GM19324 (cell line): ENCODE results near the gene JARID2.
"Not testable (repeated sequence)": the region's sequence is repeated elsewhere in the genome, so short reads cannot be mapped to it uniquely, and the experiment has no call there.

Experiments used
- ATAC-seq: cut with Tn5 transposase; IDR thresholded peaks from one replicate; pipeline ENCODE4 v1.9.1; 2021; ENCODE audit warnings: mild to moderate bottlenecking, moderate library complexity; ENCODE audit not compliant: unreplicated experiment, low FRiP score

The JARID2 gene

DNA sequence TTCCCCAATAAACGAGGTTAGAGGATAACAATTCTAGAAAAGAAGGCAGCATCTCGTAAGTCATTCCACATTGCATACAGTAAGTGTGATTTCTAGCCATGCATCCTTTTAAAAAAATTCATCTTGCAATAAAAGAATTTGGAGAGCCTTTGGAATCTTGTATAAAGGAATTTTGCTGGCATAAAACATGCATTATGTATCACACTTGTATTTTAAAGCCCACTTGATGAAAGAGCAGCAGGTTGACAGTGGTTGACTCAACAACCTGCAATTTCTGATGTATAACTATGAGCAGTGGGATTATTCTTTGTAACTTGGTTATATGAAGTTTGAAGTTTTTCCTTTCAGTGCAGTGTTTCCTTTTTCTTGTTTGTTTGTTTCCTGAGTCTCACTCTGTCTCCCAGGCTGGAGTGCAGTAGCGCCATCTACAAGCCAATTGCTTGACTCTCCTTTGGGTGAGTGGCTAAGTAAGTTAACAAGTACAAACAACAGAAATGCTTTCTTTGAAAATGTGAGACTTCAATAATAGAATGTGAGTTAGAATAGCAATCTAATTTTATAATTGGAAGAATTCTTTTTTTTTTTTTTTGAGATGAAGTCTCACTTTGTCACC, 39.9 kb downstream of the JARID2 start:
- ATAC-seq, result no peak

GRCh38 chr6:15287670-15288375, 42.0 kb downstream of the JARID2 start:
- peak; percentile 92 for ATAC-seq

DNA sequence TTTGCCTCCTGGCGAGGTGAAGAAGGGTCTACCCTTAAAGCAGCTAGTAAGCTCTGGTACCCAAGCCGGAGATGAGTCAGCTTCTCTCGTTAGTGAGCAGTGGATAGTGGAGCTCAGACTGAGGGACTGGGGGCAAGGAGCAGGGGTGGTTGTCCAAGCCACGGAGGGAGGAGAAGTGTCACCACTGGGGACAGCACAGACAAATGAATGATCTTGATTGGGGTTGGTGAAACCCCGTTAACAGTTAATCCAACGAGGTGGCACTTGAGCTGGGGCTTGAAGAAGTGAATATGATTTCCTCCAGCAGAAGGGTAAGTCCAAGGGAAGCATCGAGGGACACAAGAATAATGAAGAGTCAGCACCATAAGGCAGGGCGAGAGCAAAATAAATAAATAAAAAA, 43.0 kb downstream of the JARID2 start:
- no peak for ATAC-seq

DNA sequence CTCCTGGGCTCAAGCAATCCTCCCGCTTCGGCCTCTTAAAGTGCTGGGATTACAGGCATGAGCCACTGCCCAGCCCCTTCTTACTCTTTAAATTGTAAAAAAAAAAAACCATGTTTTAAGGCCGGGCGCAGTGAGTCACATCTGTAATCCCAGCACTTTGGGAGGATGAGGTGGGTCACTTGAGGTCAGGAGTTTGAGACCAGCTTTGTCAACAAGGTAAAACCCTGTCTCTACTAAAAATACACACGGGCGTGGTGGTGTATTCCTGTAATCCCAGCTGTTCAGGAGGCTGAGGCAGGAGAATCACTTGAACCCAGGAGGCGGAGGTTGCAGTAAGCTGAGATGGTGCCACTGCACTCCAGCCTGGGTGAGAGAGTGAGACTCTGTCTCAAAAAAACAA, 43.6 kb downstream of the JARID2 start:
- ATAC-seq, result not testable (repeated sequence)

DNA sequence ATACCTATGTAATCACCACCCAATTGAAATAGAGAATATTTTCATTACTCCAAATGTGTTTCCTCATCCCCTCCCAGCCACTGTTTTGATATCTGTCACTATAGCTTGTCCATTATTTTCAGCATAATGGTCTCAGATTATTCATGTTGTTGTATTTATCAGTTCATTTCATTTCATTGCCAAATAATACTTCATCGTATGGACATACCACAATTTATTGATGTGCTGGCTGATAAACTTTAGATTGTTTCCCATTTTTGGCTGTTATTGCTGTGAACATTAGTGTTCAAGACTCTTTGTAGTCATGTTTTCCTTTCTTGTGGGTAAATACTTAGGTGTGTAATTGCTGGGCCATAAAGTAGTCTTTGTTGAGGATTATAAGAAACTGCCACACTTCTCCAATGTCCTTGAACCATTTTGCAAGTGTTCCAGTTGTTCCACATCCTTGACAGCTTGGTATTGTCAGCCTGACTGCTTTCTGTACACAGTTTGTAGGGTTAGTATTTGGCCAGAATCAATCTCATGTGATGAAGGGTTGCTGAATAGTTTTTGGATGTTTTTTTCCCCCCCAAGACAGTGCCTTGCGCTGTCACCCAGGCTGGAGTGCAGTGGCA, 44.3 kb downstream of the JARID2 start:
- no peak for ATAC-seq

GRCh38 chr6:15290962-15291704, 45.3 kb downstream of the JARID2 start:
- no peak for ATAC-seq

- ATAC-seq, result no peak
Measured at GRCh38 chr6:15292721-15293302, 46.9 kb downstream of the JARID2 start.

DNA sequence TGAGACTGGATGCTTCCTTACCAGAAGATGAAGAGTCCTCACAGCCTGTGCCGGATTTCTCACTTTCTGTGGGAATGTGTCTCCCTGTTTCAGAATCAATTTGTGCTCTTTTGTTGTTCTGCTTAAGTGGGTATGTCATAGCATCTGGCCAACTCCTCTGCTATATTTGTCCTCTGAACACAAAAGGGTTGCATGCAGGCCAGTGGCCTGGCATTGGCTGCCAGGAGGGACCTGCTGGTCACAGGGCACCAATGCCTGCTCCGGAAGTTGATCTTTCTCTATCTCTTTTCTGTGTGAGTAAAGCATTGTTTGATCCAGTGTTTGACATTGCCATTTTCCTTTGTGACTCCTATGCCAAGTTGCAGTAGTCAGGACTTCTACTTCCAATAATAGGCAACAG, 47.8 kb downstream of the JARID2 start:
- no peak for ATAC-seq

DNA sequence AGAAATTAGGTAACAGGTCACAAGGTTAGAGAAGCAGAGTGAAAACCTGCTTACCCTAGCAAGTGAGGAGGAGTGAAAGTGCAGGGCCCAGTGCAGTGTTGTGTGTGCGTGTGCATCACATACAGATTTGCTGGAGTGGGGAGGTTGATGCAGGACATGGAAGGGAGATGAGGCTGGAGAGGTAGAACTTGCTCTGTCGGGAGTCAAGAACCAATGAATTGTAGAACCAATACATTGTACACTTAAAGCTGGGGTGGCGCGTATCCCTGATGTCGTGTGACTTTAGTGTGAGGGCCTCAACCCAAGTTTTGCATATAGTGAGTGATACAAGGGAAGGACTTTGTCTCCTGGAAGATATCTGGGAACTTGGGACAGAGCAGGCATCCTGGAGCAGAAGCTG, 48.6 kb downstream of the JARID2 start:
- no peak for ATAC-seq

DNA sequence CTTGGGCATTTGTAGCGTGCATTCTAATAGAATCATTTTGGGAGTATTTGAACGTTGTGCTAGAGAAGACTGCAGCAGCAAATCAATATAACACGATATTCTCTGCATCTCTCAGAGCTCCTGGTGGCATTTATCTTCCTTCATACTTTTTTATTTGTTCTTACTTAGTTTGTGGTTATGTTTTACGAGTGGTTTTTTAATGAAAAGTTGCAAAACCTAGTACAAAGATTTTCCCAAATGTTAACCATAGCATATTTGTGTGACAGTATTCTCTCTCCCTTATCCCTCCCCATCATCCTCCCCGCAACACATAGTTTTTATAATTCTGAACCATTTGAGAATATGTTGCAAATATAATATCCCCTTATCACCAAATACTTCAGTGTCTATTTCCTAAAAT, 50.4 kb downstream of the JARID2 start:
- no peak for ATAC-seq

- ATAC-seq, result no peak
Measured at GRCh38 chr6:15296735-15297134, 50.9 kb downstream of the JARID2 start.

GRCh38 chr6:15297167-15297566, 51.3 kb downstream of the JARID2 start:
- ATAC-seq, result not testable (repeated sequence)

DNA sequence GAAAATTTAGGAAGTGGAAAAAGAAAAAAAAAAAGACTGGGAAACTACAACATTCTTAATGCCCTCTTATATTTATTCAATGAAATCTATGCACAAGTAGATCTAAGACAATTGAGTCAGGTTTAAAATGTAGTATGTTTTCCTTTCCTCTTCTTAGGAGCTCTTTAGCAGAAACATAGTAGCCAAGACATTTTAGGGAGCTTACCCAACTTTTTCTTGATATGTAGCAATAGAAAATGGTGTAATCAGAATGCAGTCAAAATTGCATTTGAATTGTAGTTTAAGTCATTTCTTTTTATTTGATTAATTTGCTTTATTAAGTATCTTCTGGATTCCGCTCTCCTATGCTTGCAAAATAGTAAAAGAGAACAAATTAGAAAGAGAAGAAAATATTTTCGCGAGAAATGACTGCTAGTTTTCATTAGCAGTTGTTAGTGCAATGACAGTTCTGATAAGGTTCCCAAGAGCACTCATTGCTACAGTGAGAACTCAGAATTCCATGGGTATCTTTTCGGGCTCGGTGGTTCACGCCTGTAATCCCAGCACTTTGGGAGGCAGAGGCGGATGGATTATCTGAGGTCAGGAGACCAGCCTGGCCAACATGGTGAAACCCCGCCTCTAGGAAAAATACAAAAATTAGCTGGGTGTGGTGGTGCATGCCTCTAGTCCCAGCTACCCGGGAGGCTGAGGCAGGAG, 52.2 kb downstream of the JARID2 start:
- ATAC-seq, result no peak

- peak; percentile 82 for ATAC-seq
Measured at GRCh38 chr6:15299430-15300131, 53.7 kb downstream of the JARID2 start.

GRCh38 chr6:15301179-15302006, 55.5 kb downstream of the JARID2 start:
- ATAC-seq, result no peak

DNA sequence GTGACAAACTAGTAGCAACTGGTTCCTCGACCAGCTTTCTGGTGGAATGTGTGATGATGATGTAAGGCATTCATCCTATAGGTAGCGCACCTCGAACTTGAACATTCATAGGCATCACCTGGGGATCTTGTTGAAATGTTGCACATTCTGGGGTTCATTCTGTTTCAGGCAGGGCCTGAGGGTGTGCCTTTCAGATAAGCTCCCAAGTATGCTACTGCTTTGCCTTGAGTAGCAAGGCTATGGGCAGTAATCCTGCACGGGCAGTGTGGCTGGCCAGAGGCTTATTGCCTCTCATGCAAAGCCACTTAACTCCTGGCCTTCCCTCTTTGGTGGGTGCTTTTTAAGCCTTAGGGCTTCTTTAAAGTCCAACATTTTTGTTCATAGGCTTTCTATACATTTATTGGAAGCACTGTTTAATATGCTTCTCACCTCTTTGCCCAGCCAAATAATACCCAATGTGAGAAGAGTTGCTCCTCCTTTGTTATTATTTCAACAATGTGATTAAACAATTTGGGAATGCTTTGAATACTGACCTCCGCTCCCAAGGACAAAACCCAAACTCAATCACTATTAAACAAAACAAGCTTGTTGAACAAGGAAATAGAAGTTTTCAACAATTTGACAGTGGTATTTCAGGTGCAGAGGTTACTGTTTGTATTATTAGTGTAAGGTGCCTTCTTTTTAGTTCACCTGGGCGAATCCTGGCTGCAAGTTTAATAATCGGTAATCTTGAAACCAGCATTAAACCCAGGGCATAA, 57.5 kb downstream of the JARID2 start:
- ATAC-seq, result no peak

- no peak for ATAC-seq
Measured at GRCh38 chr6:15303920-15304291, 58.0 kb downstream of the JARID2 start.

GRCh38 chr6:15304337-15305042, 58.6 kb downstream of the JARID2 start:
- no peak for ATAC-seq
